Activated T-cell treated with anti-CD3 and anti-CD28 coated beads for 48 hours (primary cell): ENCODE measurements around the gene ISCU.
"Not testable (repeated sequence)": the region's sequence is repeated elsewhere in the genome, so short reads cannot be mapped to it uniquely, and the experiment has no call there.

Experiments
- DNase-seq: peaks from one replicate; pipeline ENCODE4 v3.0.0-alpha.2; 2020; ENCODE audit warnings: low read depth

Gene ISCU

DNA sequence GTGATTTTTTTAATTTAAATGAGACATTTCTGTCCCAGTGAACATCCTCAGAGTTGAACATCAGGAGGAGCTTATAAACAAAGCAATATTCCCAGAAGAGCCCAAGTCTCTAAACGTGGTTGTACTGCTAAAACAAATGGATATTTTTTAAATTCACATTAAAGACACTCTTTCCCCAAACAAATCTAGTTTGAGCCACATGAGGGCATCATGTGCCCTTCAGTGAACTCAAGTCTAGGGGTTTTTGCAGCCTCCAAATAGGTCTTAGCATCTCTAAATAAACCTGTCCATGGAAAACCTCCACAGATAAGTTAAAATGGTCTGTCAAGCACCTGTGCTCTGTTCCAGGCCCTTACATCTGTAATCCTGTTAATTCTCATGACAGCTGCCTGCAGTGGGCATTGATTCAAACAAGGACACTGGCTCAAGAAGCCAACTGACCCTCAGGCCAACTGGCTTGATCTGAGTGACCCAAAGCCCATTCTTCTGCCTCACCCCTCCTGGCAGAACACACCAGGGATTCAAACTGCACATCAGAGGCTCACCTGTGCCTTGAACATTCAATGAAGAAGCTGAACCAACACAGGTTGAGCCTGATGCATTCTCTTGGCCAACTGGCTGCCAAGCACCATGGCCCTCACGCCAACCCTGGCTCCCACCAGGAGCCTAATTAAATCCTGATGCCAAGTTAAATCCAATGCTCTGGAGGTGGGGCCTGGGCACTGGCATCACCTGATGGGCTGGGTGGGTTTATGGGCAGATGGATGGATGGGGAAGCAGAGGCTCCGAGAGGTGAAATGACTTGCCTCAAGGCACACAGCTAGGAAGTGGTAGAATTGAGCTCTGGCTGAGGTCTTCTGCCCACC lies 8.6 kb downstream of the ISCU start:
- DNase-seq = no peak

GRCh38 chr12:108571609-108572165 lies 9.3 kb downstream of the ISCU start:
- no peak for DNase-seq

GRCh38 chr12:108572166-108572790 lies 9.9 kb downstream of the ISCU start:
- DNase-seq = no peak

DNA sequence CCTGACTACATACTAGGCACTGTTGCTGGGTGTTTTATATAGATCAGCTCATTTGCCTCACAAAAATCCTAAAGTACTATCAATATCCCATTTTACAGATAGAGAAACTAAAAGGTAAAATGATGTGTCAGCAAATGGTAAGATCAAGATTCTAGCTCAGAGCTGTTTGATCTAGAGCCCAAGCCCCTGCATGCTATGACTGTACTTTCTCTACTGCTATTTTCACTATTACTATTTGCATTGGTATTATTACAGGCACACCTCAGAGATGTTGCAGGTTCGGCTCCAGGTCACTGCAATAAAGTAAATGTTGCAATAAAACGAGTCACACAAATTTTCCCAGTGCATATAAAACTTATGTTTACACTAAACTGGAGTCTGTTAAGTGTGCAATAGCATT lies 10.9 kb downstream of the ISCU start:
- DNase-seq = no peak

DNA sequence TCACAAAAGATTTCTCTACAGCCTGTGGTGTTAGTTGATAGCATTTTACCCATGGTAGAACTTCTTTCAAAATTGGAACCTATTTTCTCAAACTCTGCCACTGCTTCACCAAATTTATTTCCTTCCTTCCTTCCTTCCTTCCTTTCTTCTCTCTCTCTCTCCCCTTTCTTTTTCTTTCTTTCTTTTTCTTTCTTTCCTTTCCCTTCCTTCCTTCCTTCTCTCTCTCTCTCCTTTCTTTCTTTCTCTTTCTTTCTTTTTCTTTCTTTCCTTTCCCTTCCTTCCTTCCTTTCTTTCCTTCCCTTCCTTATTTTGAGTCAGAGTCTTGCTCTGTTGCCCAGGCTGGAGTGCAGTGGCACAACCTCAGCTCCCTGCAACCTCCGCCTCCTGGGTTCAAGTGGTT lies 11.9 kb downstream of the ISCU start:
- not testable (repeated sequence) for DNase-seq

- no peak for DNase-seq
Observed at GRCh38 chr12:108575199-108575912, 13.0 kb downstream of the ISCU start.

DNA sequence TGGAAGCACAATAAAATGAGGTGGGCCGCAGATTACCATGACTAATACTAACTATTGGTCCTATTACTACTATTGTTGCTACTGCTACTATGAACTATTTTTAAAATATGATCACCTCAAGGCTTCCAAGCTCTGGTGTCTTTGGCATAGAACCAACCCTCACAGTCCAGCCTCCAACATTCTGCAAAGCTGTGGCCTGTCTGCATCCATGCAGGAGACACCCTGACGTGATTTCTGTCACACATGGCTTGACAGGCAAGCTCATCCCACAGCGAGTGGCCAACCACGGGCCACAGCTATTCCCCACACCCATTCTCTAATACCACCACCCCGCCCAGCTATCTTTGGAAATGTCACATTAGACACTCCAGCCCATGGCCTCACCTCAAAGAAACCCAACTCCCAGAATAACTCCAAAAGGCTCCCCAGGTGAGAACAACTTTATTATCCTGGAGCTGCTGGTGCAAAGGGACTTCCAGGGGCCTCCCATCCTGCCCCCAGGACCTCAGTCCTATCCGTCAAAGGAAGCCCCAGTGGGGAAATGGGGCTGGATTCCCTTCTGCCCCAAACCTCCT lies 14.4 kb downstream of the ISCU start:
- no peak for DNase-seq

- no peak for DNase-seq
Observed at GRCh38 chr12:108577458-108577857, 15.1 kb downstream of the ISCU start.

DNA sequence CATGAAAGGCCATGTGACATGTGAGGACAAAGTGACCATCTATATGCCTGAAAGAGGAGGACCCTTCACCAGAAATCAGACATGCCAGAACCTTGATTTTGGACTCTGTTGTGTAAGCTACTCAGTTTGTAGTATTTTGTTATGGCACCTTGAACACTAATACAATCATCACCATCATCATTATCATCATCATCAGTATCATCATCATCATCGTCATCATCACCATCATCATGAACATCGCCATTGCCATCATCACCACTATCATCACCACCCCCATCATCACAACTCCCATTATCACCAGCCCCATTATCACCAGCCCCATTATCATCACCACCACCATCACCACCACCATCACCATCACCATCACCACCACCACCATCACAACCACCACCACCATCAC lies 15.9 kb downstream of the ISCU start:
- DNase-seq = no peak

GRCh38 chr12:108578813-108579212 lies 16.4 kb downstream of the ISCU start:
- no peak for DNase-seq

DNA sequence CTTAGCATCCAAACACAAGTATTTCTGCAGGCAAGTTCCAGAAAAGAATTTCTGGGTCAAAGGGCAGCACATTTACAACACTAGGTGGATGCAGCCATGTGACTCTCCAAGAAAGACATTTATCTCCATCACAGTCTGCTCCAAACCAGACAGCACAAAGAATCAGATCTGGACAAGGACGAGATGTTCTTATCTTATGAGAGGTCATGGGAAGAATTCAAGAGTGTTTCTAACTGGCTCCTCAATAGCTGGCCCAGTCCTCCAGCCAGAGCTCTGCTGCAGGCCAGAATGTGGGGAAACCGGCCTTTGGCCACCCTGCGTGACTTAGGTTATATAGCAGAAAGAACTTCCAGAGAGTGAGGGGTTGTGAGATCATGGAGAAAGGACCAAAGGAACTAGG lies 18.1 kb downstream of the ISCU start:
- DNase-seq = no peak

DNA sequence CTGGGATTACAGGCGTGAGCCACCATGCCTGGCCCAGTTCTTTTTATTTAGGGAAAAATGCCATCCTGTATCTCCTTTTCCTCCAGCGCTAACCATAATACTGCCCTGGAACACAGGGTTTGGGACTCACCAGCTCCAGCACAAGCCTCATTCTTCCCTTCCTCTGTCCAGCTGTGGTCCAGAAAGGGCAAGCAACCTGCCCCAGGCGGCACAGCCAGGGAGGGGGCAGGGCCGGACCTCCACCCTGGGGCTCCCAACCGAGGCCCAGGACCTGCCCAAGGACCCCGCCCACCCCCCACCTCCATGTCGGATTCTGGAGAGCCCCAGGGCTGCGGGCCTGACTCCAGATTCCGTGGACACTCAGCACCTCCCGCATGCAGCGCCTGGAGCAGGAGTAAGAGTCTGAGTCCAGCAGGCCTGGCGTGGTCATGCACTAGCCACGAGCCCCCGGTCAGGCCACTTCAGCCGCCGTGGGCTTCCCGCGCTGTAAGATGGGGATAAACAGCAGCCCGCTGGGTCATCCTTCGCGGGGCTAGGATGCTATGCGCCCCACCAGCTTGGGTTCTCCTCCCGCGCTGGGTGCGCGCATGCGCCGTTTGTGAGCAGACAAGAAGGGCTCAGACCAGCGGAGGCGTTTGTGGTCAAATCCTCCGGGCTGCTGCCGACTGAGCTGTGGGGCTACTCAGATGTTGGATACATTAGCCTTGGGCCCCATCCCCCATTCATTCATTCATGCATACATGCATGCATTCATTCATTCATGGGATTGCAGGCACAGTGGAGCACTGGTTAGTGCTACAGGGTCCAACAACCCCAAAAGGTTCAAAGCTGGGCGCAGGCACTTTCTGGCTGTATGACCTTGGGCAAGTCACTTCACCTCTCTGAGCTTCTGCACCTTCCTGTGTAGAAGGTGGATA lies 19.2 kb downstream of the ISCU start:
- no peak for DNase-seq

DNA sequence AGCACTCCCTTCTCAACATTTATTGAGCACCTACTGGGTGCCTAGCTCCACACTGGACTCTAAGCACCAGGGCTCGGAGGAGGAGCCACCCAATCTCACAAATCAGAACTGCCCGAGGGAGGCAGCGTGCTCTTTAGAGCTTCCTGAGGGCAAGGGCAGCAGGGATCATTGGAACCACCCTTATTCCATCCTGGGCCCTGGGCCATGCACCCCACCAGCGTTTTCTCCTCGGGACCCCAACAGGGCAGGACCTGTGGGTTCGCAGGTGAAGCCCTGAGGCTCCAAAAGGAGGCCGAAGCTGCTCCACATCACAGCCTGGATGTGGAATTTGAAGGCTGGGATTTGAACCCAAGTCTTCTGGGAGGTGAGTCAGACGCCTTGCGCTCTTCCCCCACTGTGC lies 20.1 kb downstream of the ISCU start:
- no peak for DNase-seq

DNA sequence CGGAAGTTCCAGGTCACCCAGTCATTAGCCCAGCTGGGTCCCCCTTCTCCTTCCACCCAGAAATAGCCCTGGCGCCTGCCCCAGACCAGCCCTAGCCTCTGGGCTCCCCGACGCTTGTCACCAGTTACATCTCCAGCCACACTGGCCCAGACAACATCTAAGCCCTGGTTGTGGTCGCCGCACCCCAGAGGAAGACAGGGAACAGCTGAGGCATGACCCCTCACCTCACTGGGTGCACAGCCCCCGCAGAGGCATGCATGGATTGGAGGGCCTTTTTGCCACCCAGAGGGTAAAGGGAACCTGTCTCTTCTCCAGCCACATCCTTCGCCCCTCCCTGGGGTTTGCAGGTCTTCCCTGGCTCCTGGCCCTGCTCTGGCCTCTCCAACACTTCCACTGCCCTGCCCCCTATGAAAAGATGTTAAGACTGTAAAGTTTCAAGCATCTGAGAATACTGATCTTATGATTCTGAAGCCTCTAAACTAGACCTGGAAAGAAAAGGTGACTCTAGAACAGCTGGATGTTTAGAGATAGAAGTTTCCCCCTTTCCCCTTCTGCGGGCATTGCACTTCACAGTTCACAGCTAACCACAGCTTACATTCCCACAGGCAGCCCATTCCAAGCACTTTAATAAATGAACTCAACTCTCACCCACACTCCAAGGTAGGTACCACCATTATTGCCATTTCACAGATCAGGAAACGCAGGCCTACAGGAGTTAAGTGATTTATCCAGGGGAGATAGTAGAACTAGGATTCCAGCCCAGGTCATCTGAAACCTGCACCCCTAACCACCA lies 20.8 kb downstream of the ISCU start:
- no peak for DNase-seq

DNA sequence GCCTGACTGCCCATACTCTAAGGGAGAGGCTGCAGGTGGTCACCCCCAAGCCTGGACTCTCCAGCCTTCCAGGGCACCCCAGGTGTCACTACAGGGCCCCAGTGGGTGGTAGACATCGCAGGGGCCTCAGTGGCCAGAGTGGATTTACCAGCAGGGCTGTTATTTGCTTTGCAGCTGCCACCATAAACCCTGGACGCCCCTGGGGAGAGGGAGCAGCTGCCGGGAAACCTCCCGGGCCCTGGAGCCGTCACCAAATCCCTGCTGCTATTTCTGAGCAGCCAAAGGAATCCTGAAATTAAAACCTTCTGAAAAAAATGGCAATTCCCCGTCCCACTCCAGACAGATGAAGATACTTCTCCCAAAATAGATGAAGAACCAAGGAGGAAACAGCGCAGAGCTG lies 21.6 kb downstream of the ISCU start:
- no peak for DNase-seq

- DNase-seq = no peak
Observed at GRCh38 chr12:108584456-108585065, 22.2 kb downstream of the ISCU start.

- DNase-seq = no peak
Observed at GRCh38 chr12:108585864-108586263, 23.5 kb downstream of the ISCU start.

DNA sequence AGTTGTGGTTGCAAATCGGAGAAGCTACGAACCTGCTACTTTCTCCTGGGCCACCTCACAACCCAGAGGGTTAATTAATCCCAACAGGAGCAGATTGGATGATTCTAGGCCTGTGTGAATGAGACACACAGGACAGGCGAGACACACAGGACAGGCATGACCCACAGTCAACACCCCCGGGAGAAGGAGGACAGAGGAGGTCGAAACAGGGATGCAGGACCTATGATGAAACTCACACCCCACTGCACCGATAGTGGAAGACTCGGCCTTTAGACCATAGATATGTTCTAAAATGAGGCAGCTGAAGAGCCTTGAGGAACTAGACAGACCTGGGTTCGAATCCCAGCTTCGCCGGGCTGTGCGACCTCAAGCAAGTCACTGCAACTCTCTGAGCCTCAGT lies 23.9 kb downstream of the ISCU start:
- DNase-seq = no peak

GRCh38 chr12:108587826-108588225 lies 25.4 kb downstream of the ISCU start:
- DNase-seq = no peak
